PC-9 (cell line): ENCODE results near the gene GCDH.

Source experiments
- CTCF ChIP-seq: fragments of 200-600 bp; sonication (generic); conservative IDR thresholded peaks from 2 replicates; pipeline ENCODE4 v1.6.1; 2017; ENCODE audit warnings: mixed run types, antibody characterized with exemption, mild to moderate bottlenecking, moderate library complexity
- EZH2 ChIP-seq: fragments of 200-600 bp; sonication (generic); IDR thresholded peaks from 2 replicates; pipeline ENCODE4 v1.8.0; 2017; ENCODE audit warnings: antibody characterized with exemption, low read depth

DNA sequence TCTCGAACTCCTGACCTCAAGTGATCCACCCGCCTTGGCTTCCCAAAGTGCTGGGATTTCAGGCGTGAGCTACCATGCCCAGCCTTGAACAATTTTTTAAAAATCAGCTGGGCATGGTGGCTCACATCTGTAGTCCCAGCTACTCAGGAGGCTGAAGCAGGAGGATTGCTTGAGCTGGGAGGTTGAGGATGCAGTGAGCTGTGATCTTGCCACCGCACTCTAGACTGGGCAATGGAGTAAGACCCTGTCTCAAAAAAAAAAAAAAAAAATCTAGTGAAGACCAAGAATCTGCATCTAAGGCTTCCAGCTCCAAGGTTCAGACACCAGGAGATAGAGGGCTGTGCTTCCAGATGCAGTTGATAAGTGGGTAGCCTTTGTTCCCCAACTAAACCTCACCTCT lies 26.8 kb upstream of the GCDH start:
- TF ChIP-seq CTCF (no peak), EZH2 (no peak)
